ENCODE measurements around the gene DLX3.
A peak's percentile ranks its signal among the peaks of the same experiment; 100 is the strongest.
"Not testable (repeated sequence)": the region's sequence is repeated elsewhere in the genome, so short reads cannot be mapped to it uniquely, and the experiment has no call there.

Gene DLX3

DNA sequence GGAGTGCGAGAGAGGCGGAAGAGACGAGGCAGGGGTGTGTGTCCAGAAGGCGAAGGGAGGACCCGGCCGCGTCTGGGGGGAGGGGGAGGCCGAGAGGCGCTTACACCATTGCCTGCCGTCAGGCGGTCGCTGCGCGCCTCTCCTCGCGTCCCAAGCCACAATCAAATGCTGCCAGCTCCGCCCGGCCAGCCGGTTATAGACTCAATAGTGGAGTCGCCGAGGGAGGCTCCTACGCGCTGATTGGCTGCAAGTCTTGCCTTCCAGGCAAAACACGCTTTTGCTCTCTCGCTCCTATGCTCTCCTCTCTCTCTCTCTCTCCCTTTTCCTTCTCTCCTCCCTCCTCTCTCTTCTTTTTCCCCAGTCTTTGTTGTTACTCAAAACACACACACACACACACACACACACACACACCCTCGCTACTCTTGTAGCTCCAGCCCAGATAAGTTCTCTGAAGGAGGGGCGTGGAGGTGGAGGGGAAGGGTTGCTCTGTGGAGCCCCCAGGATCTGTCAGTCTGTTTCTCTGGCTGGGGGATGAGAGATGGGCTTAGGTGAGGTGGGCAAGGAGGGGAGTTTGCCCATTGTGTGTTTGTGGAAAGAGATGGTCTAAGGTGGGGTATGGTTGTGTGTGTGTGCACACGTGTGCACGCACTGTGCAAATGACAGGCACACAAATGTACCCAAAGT, at the start of gene DLX3:
DLX3 (minus strand) TSS at position 170 of the 684 bp plus-strand sequence. CDS start 226 bp downstream, outside the sequence.
- no peak for DNase-seq

DNA sequence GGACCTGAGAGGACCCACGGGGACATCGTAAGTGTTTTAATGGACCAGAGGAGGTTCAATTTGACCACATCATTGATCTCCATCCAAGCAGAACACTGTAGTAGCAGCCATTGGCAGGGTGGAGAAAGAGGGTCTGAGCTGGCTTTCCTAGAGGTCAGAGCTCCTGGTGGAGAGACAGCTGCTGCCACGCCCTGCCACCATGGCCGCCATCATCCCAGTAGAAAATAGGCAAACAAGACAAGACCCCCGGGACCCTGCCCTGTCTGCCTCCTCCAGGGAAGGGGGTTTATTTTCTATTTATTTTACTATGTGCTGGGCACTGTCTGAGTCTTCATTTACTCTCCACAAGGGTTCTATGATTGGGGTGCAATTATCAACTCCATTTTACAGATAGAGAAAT, 49.5 kb upstream of the DLX3 start:
- no peak for DNase-seq

DNA sequence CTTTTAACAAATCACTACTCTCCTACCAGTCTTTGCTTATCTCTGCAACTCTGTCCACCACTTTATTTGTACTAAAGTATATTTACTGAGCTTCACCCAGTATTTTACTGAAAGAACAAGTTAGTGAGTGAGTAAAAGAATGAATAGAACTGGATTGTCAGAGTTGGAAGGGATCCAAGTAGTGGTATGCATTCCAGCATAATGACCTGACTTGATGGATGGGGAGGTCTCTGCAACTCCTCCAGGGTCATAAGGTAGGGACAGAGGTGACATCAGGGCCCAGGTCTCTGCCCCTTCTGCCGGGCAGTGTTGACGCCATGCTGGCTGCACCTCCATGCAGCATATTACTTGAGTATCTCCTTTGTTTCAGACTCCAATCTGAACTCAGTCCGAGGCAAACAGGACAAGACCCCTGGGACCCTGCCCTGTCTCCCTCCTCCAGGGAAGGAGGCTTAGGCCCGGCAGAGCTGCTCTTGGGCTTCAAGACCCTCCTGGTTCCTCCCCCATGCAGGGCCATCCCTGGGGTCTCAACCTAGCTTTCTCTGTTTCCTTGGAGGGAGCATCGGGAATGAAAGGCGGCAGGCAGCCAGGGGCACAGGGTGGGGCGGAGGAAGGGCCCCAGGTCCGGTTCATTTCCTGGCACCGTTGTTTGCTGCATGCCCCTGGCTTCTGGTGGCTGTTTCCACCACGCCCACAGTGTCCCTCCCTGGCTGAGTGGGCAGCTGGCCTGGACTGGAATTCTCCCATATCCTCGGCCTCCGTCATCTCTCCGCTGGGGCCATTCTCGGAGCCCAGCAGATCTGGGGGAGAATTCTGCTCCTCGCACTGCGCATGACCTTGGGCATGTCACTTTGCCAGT, 48.5 kb upstream of the DLX3 start:
- no peak for DNase-seq

DNA sequence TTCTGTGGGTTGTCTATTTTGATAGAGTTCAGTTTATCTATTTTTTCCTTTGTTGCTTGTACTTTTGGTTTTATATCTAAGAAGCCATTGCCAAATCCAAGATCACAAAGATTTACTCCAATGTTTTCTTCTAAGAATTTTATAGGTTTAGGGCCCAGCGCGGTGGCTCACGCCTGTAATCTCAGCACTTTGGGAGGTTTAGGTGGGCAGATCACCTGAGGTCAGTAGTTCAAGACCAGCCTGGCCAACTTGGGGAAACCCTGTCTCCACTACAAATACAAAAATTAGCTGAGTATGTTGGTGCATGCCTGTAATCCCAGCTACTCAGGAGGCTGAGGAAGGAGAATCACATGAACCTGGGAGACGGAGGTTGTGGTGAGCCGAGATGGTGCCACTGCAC, 47.2 kb upstream of the DLX3 start:
- no peak for DNase-seq

DNA sequence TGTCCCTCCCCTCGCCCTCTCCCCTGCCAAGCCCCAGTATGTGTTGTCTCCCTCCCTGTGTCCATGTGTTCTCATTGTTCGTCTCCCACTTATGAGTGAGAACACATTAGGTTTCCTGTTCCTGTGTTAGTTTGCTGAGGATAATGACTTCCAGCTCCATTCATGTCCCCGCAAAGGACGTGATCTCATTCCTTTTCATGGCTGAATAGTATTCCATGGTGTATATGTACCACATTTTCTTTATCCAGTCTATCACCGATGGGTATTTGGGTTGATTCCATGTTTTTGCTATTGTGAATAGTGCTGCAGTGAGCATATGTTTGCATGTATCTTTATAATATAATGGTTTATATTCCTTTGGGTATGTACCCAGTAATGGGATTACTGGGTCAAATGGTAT, 45.5 kb upstream of the DLX3 start:
- DNase-seq = not testable (repeated sequence)

DNA sequence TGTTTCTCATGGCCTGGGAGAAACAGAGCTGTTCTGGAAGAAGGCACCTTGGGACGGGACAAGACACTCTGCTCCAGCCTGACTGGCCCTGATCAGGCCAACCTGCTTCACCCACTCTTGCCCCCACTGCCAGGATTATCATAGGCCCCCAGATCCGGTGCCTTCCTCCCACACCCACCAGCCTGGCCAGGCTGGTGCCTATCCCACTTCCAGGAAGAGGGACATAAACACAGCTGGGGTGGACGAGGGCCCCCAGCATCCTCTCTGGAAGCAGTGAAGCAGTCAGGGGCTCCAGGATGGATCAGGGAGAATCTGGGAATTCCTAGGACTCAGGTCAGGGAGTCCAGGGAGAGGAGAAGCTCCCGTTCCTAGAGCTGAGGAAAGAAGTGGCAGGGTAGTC, 44.0 kb upstream of the DLX3 start:
- no peak for DNase-seq

DNA sequence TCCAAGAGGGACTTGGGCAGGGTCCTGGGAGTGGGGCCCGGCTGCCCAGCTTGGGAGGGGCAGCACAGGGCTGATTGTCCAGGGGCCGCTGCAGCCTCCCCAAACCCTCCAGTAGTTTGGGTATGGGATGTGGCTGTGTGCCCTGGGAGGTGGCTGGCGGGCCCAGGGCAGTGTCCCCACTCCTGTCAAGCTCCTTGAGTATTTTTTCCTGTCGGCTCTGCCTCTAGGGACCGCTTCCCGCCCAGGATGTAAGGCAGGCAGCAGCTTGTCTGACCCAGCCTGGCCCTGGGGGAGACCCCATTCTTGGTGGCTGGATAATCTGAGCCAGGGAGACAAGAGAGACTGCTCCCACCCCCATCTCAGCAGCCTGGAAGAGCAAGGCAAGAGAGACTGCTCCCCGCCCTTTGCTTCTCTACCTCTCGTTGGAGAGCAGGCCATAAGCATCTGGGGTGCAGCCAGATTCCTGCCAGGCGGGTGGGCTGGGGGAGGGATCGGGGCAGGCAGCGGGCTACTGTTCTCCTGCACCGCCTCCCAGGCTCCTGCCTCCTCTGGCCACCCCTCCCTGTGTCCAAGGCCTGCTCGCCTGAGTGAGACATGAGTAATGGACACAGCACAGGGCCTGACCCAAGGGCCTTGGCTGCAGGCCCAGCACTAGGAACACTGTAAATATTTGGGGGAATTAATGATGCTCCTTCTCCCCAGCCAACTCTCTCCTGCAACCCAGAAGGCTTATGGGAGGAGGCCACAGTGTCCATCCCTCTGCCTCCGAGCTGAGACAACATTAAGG, 42.5 kb upstream of the DLX3 start:
- no peak for DNase-seq

DNA sequence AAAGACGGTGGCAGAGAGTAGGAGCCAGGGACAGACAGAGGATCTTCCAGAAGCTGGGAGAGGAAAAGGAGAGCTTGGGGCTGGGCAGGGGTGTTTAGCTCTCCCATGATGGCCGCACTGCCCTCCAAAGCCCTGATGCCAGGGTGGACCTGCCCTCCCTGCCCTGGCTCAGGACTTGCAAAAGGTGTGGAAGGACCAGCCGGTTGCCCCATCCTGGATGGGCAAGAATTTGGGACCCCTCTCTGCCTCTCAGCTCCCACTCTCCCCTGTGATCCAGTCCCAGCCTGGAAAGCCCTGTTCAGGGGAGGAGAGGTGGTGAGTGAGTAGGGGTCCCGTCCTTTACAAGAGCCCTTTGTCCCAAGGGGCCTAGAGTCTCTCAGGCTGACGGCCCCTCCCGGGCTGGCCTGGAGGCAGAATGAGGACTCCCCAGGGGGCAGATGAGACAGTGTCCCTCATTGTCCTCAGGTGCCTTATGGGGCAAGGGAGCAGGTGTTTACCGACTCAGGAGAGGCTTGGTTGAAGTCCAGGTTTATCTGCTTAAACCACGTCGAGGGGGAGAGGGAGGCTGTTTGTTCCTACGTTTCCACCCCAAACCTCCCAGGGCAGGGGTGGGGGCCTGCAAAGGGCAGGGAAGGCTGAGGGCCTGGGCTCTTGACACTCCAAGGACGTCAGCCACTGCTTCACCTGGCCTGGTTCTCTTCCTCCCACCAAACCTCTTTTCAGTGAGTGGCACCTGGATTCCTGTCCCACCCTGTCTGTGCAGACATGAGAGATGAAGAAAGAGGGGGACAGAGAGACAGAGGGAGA, 41.6 kb upstream of the DLX3 start:
- DNase-seq = no peak

DNA sequence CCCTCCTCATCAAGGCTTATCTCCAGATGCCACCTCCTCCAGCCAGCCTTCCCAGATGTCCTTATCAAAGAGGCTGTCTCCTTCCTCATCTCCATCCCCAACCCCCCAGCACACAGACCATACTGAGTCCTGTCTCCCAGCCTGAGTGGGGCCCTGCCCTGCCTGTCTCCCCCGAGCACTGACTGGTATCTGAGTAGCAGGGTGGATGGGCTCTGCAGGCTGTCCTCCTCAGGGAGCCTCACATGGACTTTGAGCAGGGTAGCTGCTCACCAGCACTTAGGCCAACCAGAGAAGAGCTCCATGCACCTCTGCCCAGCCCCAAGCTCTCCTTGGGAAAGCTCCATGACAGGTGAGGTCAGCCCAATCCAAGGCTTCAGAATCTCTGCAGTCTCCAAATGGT, 40.9 kb upstream of the DLX3 start:
- DNase-seq = no peak

DNA sequence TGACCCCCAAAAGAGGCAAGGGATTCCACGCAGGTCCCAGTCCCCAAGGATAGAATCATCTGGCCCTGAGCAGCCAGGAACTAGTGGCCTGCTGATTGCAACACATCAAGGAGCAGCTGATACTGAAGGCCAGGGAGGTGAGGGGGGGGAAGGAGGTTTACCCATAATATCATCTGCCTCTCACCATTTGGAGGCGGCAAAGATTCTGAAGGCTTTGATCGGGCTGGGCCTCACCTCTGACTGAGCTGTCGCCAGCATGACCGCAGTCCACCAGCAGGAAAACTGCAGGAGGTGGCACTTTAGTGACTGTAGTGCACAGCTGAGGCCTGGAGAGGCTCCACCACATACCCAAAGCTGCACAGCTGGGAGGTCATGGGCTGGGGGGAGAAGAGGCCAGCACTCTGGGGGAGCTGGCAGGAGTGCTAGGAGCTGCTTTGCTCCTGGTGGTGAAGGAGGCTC, 40.4 kb upstream of the DLX3 start:
- DNase-seq = no peak

DNA sequence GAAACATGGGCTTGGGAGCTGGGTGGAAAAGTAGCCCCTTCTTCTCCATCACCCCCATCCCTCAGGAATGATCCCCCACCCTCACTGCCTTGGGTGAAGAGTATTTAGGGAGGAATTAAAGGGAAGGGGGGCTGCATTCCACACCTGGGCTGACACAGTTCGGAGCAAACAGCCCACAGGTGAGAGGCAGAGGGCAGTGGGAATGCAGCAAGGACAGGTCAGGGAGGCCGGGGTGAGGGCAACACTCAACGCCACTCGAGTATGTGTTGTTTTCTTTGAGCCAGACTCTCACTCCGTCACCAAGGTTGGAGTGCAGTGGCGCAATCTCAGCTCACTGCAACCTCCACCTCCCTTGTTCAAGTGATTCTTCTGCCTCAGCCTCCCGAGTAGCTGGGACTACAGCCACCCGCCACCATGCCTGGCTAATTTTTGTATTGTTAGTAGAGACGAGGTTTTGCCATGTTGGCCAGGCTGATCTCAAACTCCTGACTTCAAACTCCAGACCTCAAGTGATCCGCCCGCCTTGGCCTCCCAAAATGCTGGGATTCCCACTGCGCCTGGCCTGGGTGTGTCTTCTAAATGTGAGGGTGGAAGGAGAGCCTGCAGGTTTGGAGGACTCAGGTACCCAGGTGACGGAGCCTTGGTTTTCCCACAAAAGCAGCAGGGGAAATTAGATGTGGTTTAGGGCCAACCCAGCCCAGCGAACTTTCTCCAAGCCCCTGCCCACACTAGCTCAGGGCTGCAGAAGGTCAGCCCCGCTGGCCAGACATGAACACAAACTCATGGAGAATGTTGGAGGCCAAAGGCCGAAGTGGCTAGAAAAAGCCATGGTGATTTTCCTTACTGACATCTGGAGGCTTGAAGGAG, 39.7 kb upstream of the DLX3 start:
- no peak for DNase-seq

DNA sequence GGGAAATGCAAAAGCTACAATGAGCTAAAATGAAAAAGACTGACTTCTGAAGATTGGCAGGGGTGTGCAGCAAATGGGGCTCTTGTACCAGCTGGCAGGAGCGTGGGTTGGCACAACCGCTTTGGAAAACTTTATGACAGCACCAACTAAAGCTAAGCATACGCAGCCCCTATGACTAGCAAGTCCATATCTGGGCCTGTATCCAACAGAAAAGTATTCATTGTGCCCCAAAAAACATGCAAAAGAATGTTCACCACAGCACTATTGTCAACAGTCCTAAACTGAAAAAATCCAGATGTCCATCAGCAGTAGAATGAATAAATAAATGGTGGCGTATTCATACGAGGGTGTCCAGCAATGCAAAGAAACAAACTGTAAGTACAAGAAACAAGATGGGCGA, 38.3 kb upstream of the DLX3 start:
- DNase-seq = no peak

DNA sequence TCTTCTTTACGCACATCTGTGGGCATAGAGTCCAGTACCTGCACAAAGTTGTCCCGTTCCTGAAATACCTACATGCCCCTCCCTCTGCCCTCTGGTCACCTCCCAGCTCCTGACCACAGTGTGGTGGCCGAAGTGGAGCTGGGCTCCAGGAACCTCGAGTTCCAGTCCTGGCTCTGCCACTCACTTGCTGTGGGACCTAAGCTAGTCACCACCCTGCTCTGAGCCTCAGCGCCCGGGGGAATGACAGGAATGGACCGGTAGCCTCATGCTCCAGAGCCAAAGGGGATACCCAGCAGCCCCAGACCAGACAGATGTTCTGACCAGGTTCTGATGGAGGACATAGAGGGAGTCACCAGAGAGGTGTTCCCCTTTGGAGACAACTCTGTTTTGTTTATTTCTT, 34.2 kb upstream of the DLX3 start:
- no peak for DNase-seq

DNA sequence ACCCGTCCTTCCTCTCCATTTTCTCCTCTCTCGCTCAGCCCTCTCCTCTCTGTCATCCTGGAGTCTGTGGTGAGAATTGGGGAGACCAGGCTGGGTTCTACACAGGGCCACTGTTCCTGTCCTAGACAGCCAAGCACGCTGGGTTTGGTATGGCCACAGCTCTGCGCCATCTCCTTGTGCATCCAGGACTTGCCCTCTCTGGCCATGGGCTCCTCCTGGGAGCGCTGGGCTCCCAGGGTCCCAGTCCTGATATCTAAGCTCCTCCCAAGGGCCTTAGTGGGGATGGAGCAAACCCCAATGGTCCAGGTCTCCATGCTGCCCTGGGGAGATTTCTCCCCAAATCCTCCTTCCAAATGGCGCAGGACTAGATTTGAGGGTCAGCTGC, 33.7 kb upstream of the DLX3 start:
- no peak for DNase-seq

DNA sequence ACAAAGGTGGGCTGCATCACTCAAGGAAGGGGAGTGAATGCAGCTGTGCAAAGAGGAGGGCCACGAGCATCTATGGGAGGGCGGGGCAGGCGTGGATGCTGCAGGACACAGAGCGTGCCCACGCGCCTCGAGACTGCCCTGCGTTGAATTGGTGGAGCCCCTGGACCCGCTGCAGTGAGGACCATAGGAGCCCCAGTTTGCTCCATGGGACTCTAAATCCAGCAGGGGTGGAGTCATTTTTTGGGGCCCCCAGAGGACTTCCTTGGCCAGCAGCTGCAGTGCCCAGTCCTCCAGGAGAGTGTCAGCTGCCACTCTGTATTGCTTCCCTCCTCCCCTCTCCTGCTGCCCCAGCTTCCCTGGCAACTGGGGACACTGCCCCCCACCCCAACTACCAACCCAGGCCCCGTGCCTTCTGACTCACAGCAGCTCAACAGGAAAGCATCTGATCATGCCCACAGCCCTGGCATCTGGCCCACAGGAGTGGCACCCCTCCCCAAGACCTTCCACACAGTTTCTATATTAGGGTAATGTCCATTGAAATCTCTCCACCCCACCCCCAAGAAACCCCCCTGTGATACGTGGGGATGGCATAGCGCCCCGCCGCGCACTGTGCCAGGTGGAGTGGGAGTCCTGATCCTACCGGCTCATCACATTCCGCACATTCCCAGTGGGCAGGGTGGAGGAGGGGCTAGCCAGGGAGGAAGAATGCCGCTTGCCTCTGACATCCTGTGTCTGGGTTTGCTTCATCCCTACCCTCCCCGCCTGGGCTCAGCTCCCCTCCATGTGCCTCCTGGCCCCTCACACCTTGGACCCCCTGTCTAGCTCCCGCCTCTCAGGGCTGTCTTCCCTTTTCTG, 33.1 kb upstream of the DLX3 start:
- DNase-seq = no peak

DNA sequence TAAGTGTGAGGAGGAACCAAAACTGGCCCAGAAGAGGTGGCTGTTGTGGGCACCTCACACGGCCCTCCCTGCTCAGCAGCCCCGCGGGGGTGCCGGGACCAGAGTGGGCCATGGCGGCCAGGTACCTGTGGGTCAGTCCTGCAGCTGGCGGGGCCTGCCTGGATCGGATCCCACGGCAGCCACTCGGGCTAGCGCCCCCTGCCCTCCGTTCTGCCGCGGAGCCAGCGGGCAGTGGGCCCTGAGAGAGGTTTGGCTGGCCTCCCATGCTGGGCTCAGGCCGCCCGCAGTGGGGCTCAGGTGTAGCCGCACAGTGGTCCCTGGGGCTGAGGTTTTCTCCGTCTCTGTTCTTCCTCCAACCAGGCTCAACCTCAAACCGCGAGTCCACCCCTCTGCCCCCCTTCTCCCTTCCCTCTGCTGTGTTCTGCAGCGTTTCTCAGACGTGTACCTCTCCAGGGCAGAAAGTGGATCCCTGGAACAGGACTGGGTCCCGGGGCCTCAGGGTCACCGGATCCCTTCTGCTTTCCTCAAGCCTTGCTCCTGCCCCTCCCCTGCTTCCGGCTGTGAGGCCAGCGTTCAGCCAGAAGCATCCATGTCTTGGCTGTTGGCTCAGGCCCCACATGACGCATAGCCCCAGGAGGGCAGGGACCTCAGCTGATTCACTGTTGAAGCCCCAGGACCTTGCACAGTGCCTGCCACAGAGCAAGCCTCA, 32.3 kb upstream of the DLX3 start:
- peak; percentile 9 for DNase-seq

DNA sequence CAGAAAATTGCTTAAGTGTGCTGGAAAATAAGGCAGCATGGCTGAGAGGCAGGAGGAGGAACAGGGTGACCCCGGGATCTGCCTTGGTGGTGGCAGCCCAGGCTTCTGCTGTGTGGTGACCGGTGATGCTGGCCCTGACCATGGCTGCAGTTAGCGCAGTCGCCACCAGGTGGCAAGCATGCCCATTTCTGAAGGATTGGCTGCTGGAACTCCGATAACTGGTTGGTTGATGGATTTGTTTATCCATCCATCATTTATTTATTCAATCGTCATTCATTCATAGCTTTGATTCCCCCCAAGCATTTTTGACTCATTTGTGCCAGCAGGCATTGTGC, 31.8 kb upstream of the DLX3 start:
- DNase-seq = peak; percentile 60

DNA sequence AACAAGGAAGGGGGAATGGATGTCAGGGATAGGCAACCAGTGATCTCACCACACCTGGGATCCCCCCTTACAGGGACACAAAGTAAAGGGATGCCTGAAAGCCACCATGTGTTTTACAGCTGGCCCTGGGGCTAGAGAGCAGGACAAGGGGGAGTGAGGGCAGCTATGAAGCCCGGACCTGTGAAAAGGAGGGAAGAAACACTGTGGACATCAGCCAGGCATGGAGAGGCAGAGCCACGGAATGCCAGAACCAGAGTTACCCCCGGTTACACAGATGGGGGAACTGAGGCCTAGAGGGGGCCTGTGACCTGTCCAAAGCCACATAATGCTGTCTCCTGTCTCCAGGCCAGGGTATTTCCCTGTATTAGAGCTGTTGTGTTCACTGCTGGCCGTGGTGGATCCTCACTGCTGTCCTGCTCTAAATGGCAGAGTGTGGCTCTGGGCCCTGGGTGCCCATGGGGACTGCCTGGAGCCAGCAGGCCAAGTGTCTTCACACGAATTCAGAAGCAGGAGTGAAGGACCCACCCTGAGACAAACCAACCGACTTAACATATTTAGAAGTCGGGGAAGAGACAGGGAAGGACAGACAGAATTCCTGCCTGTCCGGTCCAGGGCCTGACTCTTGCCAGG, 31.1 kb upstream of the DLX3 start:
- no peak for DNase-seq

DNA sequence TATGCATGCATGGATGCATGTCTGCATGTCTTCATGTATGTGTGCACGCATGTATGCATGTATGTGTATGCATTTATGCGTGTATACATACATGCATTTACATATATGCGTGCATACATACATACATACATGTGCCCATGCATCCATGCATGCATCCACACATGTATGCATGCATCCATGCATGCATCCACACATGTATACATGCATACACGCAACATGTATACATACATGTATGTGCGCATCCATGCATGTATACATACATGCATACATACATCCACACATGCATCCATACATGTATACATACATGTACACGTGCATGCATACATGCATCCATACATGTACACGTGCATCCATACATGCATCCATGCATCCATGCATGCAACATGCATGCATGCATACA, 29.8 kb upstream of the DLX3 start:
- DNase-seq = no peak

DNA sequence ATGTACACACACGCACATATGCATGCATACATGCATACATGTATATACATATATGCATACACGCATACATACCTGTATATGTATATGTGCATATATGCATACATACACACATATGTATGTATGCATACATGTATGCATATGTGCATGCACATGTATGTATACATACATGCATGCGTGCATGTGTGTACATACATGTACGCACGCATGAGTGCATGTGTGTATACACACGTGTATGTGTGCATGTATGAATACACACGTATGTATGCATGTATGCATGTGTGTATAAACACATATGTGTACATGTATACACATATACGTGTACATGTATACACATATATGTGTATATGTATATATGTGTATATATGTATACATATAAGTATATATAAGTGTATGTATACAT, 28.5 kb upstream of the DLX3 start:
- no peak for DNase-seq

Data from SHP77 treated with DMSO at 0.1 percent for 48 hours (cell line).